ENCODE results near the gene LYZL2.

The LYZL2 gene

DNA sequence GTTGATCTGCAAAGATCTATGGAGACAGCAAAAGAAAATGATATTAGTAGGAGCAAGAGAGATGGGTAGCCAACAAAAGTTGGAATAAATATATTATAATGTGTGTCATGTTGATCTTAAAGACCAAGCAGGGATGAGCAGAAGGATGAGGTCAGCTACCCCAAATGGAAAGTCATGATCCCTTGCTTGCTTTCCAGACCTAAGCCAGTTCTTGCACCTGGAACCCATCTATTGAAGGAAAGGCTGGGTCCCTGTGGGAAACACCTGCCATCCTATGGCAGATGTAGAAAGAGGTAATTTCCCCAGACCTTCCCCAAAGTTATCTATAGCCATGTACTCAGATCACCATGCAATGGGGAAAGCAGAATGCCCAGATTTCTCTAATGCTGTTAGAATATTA is 52.5 kb downstream of the LYZL2 start:
- Histone ChIP-seq H3K79me1 (ENCODE audit: low read length) (no peaks in the 10 kb centered on the region), H2BK5ac (ENCODE audit: low read depth, low read length, poor library complexity) (no peak overlapping the region), H3K4me2 (ENCODE audit: low read length) (no peak overlapping the region), H3K36me3 (ENCODE audit: control insufficient read depth in 1 of 2, insufficient read depth in 2 of 2, low read length in 2 of 2) (no peaks in the 10 kb centered on the region), H3K79me2 (ENCODE audit: control insufficient read depth, insufficient read depth, low read length, poor library complexity) (no peaks in the 10 kb centered on the region), H2BK12ac (ENCODE audit: low read length) (no peak overlapping the region), H2AK5ac (ENCODE audit: low read length) (no peak overlapping the region), H3K27ac (ENCODE audit: low read depth, low read length) (no peak overlapping the region), H3K4ac (ENCODE audit: low read depth, low read length) (no peak overlapping the region), H3K14ac (ENCODE audit: low read length) (no peak overlapping the region), H3K4me3 (ENCODE audit: low read depth, low read length) (no peak overlapping the region), H3K4me1 (ENCODE audit: control insufficient read depth in 1 of 2, insufficient read depth in 2 of 2, low read length in 2 of 2) (no peaks in the 10 kb centered on the region), H3K9me3 (ENCODE audit: insufficient read depth, low read depth, low read length) (no peaks in the 10 kb centered on the region), H2AFZ (ENCODE audit: insufficient read depth, low read length, poor library complexity) (no peak overlapping the region), H3K9ac (ENCODE audit: low read length) (no peak overlapping the region), H3K27me3 (ENCODE audit: insufficient read depth, low read length) (no peaks in the 10 kb centered on the region), H2BK120ac (ENCODE audit: insufficient read depth, low read length, poor library complexity) (no peak overlapping the region), H4K91ac (ENCODE audit: low read depth, low read length) (no peak overlapping the region), H4K8ac (ENCODE audit: low read depth, low read length) (no peak overlapping the region), H3K23ac (ENCODE audit: low read length) (no peak overlapping the region), H3K18ac (ENCODE audit: low read length) (no peak overlapping the region), H4K12ac (ENCODE audit: low read depth, low read length) (no peak overlapping the region)
- DNase-seq = no peak

GRCh38 chr10:30576641-30577040 is 52.9 kb downstream of the LYZL2 start:
- H3K9me3 ChIP-seq (ENCODE audit: insufficient read depth, low read depth, low read length) = no peaks in the 10 kb centered on the region
- no peak overlapping the region for H3K23ac ChIP-seq (ENCODE audit: low read length)
- H3K79me2 ChIP-seq (ENCODE audit: control insufficient read depth, insufficient read depth, low read length, poor library complexity) = no peaks in the 10 kb centered on the region
- no peak overlapping the region for H3K18ac ChIP-seq (ENCODE audit: low read length)
- H3K27me3 ChIP-seq (ENCODE audit: insufficient read depth, low read length) = no peaks in the 10 kb centered on the region
- H3K36me3 ChIP-seq (ENCODE audit: control insufficient read depth in 1 of 2, insufficient read depth in 2 of 2, low read length in 2 of 2) = no peaks in the 10 kb centered on the region
- H3K4me3 ChIP-seq (ENCODE audit: low read depth, low read length) = no peak overlapping the region
- no peak overlapping the region for H3K4ac ChIP-seq (ENCODE audit: low read depth, low read length)
- H2BK5ac ChIP-seq (ENCODE audit: low read depth, low read length, poor library complexity) = no peak overlapping the region
- WGBS (ENCODE audit: extremely low coverage, insufficient coverage, insufficient read length) = no CpG with 5 or more reads among the region's 6 CpGs
- no peak overlapping the region for H4K8ac ChIP-seq (ENCODE audit: low read depth, low read length)
- no peak overlapping the region for H3K9ac ChIP-seq (ENCODE audit: low read length)
- no peak overlapping the region for H3K14ac ChIP-seq (ENCODE audit: low read length)
- no peak overlapping the region for H2AFZ ChIP-seq (ENCODE audit: insufficient read depth, low read length, poor library complexity)
- no peak overlapping the region for H2BK12ac ChIP-seq (ENCODE audit: low read length)
- H2AK5ac ChIP-seq (ENCODE audit: low read length) = no peak overlapping the region
- no peak overlapping the region for H3K27ac ChIP-seq (ENCODE audit: low read depth, low read length)
- H4K12ac ChIP-seq (ENCODE audit: low read depth, low read length) = no peak overlapping the region
- no peak overlapping the region for H4K91ac ChIP-seq (ENCODE audit: low read depth, low read length)
- no peak overlapping the region for H3K4me2 ChIP-seq (ENCODE audit: low read length)
- no peaks in the 10 kb centered on the region for H3K4me1 ChIP-seq (ENCODE audit: control insufficient read depth in 1 of 2, insufficient read depth in 2 of 2, low read length in 2 of 2)
- H3K79me1 ChIP-seq (ENCODE audit: low read length) = no peaks in the 10 kb centered on the region
- DNase-seq = no peak
- H2BK120ac ChIP-seq (ENCODE audit: insufficient read depth, low read length, poor library complexity) = no peak overlapping the region

GRCh38 chr10:30574432-30574796 is 55.1 kb downstream of the LYZL2 start:
- no peaks in the 10 kb centered on the region for H3K4me1 ChIP-seq (ENCODE audit: control insufficient read depth in 1 of 2, insufficient read depth in 2 of 2, low read length in 2 of 2)
- H3K9me3 ChIP-seq (ENCODE audit: insufficient read depth, low read depth, low read length) = no peaks in the 10 kb centered on the region
- no peak overlapping the region for H3K18ac ChIP-seq (ENCODE audit: low read length)
- H3K79me1 ChIP-seq (ENCODE audit: low read length) = no peaks in the 10 kb centered on the region
- H3K14ac ChIP-seq (ENCODE audit: low read length) = no peak overlapping the region
- H3K27ac ChIP-seq (ENCODE audit: low read depth, low read length) = no peak overlapping the region
- H2BK5ac ChIP-seq (ENCODE audit: low read depth, low read length, poor library complexity) = no peak overlapping the region
- no peak overlapping the region for H3K4me3 ChIP-seq (ENCODE audit: low read depth, low read length)
- WGBS (ENCODE audit: extremely low coverage, insufficient coverage, insufficient read length) = no CpG with 5 or more reads among the region's 4 CpGs
- H3K4ac ChIP-seq (ENCODE audit: low read depth, low read length) = no peak overlapping the region
- H3K4me2 ChIP-seq (ENCODE audit: low read length) = no peak overlapping the region
- H2AK5ac ChIP-seq (ENCODE audit: low read length) = no peak overlapping the region
- no peak overlapping the region for H4K8ac ChIP-seq (ENCODE audit: low read depth, low read length)
- H2BK120ac ChIP-seq (ENCODE audit: insufficient read depth, low read length, poor library complexity) = no peak overlapping the region
- H4K91ac ChIP-seq (ENCODE audit: low read depth, low read length) = no peak overlapping the region
- H3K79me2 ChIP-seq (ENCODE audit: control insufficient read depth, insufficient read depth, low read length, poor library complexity) = no peaks in the 10 kb centered on the region
- H2BK12ac ChIP-seq (ENCODE audit: low read length) = no peak overlapping the region
- no peak overlapping the region for H2AFZ ChIP-seq (ENCODE audit: insufficient read depth, low read length, poor library complexity)
- no peak overlapping the region for H3K23ac ChIP-seq (ENCODE audit: low read length)
- DNase-seq = no peak
- H4K12ac ChIP-seq (ENCODE audit: low read depth, low read length) = no peak overlapping the region
- H3K27me3 ChIP-seq (ENCODE audit: insufficient read depth, low read length) = no peaks in the 10 kb centered on the region
- H3K36me3 ChIP-seq (ENCODE audit: control insufficient read depth in 1 of 2, insufficient read depth in 2 of 2, low read length in 2 of 2) = no peaks in the 10 kb centered on the region
- no peak overlapping the region for H3K9ac ChIP-seq (ENCODE audit: low read length)

- no peak for DNase-seq
- H3K36me3 ChIP-seq (ENCODE audit: control insufficient read depth in 1 of 2, insufficient read depth in 2 of 2, low read length in 2 of 2) = no peaks in the 10 kb centered on the region
- H3K4ac ChIP-seq (ENCODE audit: low read depth, low read length) = no peak overlapping the region
- no peak overlapping the region for H2AFZ ChIP-seq (ENCODE audit: insufficient read depth, low read length, poor library complexity)
- no peaks in the 10 kb centered on the region for H3K79me2 ChIP-seq (ENCODE audit: control insufficient read depth, insufficient read depth, low read length, poor library complexity)
- WGBS (ENCODE audit: extremely low coverage, insufficient coverage, insufficient read length) = no CpG with 5 or more reads among the region's 7 CpGs
- H3K9ac ChIP-seq (ENCODE audit: low read length) = no peak overlapping the region
- no peak overlapping the region for H3K18ac ChIP-seq (ENCODE audit: low read length)
- no peak overlapping the region for H4K91ac ChIP-seq (ENCODE audit: low read depth, low read length)
- no peak overlapping the region for H2BK120ac ChIP-seq (ENCODE audit: insufficient read depth, low read length, poor library complexity)
- H3K79me1 ChIP-seq (ENCODE audit: low read length) = no peaks in the 10 kb centered on the region
- no peak overlapping the region for H2BK5ac ChIP-seq (ENCODE audit: low read depth, low read length, poor library complexity)
- H3K4me3 ChIP-seq (ENCODE audit: low read depth, low read length) = no peak overlapping the region
- no peak overlapping the region for H4K12ac ChIP-seq (ENCODE audit: low read depth, low read length)
- no peak overlapping the region for H3K14ac ChIP-seq (ENCODE audit: low read length)
- H2AK5ac ChIP-seq (ENCODE audit: low read length) = no peak overlapping the region
- no peaks in the 10 kb centered on the region for H3K27me3 ChIP-seq (ENCODE audit: insufficient read depth, low read length)
- H3K9me3 ChIP-seq (ENCODE audit: insufficient read depth, low read depth, low read length) = no peaks in the 10 kb centered on the region
- H2BK12ac ChIP-seq (ENCODE audit: low read length) = no peak overlapping the region
- no peak overlapping the region for H3K23ac ChIP-seq (ENCODE audit: low read length)
- H3K4me1 ChIP-seq (ENCODE audit: control insufficient read depth in 1 of 2, insufficient read depth in 2 of 2, low read length in 2 of 2) = no peaks in the 10 kb centered on the region
- H4K8ac ChIP-seq (ENCODE audit: low read depth, low read length) = no peak overlapping the region
- no peak overlapping the region for H3K4me2 ChIP-seq (ENCODE audit: low read length)
- no peak overlapping the region for H3K27ac ChIP-seq (ENCODE audit: low read depth, low read length)
Observed at GRCh38 chr10:30573721-30574431, 55.7 kb downstream of the LYZL2 start.
